NCI-H82 treated with DMSO at 0.1 percent for 48 hours (cell line): ENCODE measurements around the gene BRAT1.
"Not testable (repeated sequence)": the region's sequence is repeated elsewhere in the genome, so short reads cannot be mapped to it uniquely, and the experiment has no call there.

ENCODE experiments used
- DNase-seq: peaks from one replicate; lab custom pipeline; 2025; ENCODE audit not compliant: unreplicated experiment; lab: John Stamatoyannopoulos, UW

BRAT1 gene

DNA sequence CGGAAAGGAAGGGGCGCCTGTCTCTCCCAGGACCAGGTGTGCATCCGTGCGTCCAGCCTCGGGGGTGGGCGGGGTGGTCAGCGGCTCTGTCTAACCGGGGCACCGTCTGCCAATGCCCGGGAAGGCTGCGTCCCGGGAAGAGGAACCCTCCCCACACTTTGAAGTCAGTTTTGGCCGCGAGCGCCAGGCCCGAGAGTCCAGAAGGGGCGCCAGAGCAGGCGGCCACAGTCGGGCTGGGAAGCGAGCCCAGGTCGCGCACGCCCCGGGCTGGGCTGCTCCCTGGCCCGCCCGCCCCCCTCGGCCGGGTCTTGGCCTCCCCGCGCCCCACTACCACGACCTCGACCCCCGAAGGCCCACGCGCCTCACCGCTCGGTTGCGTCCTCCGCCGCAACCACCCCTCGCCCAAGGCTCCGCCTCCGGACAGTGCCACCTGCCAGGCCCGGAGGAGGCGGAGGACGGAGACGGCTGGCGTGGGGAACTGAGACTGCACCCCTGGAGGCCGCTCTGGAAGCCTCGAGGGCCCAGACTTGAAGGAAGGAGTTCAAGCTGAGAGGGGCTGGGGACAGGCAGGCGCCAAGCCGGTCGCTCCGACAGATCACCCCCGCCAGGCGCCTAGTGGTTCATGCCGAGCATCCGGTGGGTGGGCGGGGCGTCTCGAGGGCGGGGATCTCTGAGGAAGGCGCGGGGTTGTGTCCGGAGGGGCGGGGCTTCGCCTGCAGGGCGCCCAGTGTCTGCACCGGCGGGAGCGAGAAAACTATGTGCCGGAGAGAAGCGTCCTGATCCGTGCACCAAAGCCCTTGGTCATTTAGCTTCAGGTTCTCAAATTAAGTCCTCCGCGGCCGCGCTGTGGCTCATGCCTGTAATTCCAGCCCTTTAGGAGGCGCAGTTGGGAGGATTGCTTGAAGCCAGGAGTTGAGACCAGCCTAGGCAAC, at the start of gene BRAT1:
TSS of gene BRAT1 (minus strand) at position 404 of the 932 bp plus-strand sequence. CDS start 1,093 bp downstream, outside the sequence.
- peak; percentile 95 for DNase-seq

GRCh38 chr7:2604608-2605174, 49.4 kb upstream of the BRAT1 start:
- DNase-seq, result no peak

DNA sequence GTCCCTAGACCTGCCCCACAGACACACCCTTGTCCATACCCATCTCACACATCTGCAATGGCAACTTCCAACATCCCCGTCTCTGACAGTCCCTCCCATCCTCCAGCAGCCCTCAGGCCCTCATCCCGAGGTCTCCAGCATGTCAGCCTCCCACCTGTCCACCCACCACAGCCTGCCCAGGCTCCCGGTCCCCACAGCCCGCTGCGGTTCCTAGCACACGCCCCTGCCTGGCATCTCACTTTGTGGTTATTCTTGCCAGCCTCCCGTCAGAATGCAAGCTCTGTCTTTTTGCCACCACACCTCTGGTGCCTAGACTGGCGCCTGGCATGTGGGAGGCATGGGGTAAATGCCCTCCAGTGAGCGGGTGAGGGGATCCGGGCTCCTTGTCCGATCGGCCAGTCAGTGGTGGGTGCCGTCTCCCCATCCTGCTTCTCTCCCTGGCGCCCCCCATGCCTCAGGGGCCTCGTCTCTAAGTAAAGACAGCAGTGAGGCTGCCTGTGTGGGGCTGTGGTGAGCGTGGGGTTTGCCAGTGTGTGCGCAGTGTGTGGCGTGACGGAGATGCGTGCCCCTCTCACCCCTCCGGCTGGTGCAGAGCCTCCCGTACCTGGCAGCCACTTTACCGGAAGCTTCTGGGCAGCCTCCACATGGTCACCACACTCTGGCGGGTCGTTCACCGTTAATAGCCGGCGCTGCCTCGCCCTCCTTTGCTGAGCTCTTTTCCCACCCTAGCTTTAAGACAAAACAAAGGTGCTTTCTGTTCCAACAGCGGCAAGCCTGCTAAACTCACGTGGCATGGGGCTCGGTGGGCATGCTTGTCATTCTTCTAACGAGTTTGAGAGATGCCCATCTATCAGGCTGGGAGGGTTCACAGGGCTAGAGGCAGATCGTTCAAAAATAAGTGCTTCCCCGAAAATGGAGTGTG, 48.0 kb upstream of the BRAT1 start:
- DNase-seq, result no peak

- no peak for DNase-seq
Measured at GRCh38 chr7:2602406-2603043, 47.2 kb upstream of the BRAT1 start.

GRCh38 chr7:2601907-2602306, 46.6 kb upstream of the BRAT1 start:
- no peak for DNase-seq

DNA sequence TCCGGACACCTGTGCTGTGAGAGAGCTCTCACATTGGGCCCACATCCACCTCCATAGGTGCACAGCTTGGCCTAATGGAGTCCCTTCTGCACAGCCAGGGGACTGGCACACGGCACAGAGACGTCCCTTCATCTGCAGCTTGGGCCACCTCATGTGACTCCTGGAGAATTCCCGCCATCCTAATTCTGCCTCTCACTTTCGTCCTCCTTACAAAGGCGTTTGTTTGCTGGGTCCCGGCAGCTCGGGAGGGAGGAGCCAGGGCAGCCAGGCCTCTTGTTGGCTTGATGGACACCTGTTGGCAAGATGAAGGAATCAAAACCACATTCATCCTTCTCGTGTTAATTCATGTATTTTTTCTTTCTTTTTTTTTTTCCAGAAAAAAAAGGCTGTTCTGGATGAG, 45.7 kb upstream of the BRAT1 start:
- DNase-seq, result no peak

- no peak for DNase-seq
Measured at GRCh38 chr7:2598154-2598823, 43.0 kb upstream of the BRAT1 start.

DNA sequence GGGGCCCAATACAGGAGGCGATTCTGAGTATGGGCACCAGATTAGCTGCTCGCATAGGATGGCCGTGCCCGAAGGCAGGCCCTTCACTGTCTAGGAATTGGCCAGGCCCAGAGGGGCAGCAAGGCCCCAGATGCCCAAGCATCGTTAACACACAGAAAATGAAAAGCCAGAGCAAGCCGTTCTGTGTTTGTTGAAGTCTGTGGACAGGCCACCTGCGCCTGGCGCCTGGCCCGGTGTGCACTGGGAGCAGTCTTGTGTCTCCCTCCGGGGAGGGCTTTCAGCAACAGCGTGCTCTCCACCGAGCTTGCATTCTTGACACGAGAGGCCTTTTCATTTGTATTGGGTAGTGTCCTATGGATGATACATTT, 41.9 kb upstream of the BRAT1 start:
- no peak for DNase-seq

GRCh38 chr7:2596464-2597272, 41.3 kb upstream of the BRAT1 start:
- DNase-seq, result no peak

DNA sequence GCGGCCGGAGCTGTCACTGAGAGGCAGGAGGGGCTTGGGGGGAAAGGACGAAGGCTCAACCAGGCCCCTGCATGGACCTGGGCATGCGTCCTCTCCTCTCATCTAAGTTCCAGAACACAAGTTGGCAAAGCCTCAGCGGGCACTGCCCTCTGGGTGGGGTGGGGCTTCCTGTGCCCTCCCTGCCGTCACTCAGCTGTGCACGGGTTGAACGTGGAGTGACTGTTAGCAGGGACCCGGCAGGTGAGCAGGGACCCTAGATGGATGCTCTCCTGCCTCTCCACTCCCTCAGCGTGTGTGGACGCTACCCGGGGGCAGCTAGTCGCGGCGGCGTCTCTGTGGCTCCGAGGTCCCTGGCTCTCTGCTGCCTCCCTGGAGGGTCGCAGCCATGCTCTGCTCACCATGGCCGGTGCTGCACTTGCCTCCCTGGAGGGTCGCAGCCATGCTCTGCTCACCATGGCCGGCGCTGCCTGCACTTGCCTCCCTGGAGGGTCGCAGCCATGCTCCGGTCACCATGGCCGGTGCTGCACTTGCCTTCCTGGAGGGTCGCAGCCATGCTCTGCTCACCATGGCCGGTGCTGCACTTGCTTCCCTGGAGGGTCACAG, 40.0 kb upstream of the BRAT1 start:
- DNase-seq, result no peak

DNA sequence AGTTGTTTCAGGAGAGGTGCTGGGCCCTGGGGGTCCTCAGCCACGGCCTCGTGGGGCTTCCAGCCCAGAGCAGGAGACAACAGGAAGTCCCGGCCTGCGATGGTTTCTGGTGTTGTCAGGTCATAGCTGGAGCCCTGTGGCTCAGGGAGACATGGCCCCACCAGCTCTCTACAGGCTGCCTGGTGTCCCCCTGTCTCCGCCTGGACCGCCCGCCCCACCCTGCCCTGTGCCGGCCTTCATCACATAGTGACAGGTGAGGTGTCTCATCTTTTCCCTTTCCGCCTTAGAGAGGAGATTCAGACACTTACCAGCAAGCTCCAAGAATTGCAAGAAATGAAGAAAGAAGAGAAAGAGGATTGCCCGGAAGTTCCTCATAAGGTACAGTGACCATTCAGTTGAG, 39.3 kb upstream of the BRAT1 start:
- DNase-seq, result no peak

GRCh38 chr7:2593036-2593727, 37.9 kb upstream of the BRAT1 start:
- DNase-seq, result no peak

GRCh38 chr7:2592375-2592865, 37.1 kb upstream of the BRAT1 start:
- no peak for DNase-seq

GRCh38 chr7:2589941-2590340, 34.6 kb upstream of the BRAT1 start:
- not testable (repeated sequence) for DNase-seq

DNA sequence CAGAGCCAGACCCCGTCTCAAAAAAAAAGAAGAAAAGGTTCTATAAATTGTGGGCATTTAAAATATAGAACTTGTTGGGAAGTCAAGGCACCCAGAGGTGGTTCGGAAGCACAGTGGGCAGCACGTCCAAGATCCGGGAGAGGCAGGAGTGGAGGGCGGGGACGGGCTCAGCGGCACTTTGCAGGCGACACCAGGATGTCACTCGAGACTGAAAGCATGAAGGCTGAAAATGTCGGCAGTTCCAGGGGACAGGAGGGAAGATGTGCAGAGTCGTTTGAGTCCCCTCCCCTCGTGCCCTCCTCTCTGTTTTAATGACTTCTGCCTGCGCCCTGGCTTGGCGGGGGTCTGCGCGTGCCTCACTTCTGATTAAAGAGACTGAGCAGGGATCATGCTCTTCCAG, 34.0 kb upstream of the BRAT1 start:
- no peak for DNase-seq

DNA sequence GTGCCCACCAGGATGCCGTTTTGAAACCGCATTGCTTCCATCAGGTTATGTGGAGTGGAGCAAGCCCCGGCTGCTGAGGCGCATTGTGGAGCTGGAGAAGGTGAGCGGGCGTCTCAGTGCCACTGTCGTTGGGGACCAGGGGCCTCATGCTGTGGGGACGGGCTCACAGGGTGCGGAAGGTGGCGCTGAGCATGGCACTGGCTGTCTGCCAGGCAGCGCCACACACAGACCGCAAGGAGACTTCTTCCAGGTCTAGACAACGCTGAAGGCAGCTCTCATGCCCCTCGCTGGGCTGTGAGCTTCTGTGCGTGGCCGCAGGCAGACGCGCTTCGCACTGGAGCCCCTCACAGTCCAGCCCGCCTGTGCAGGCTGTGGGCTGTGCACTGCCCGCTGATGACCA, 32.5 kb upstream of the BRAT1 start:
- no peak for DNase-seq

DNA sequence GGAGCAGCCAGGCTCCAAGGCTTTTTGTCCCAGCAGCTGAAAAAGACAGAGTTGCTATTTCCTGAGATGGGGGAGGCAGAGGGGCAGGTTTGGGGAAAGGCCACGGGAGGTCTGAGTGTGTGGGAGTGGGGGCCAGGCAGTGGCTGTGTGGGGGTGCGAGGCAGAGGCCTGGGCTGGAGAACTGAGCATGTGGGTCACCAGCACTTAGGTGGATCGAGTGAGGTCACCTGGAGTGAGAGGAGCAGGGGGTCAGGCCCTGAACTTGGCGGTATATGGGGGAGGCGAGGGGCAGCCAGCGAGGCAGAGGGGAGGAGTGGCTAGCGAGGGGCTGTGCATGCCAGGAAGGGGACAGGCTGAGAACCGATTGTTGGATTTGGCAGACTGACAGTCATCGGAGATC, 31.8 kb upstream of the BRAT1 start:
- DNase-seq, result no peak

- DNase-seq, result no peak
Measured at GRCh38 chr7:2586326-2587020, 31.1 kb upstream of the BRAT1 start.
